Hematopoietic multipotent progenitor cell treated with erythropoietin and hydrocortisone succinate and interleukin-3 and kit ligand, for 4 days (in vitro differentiated cells): ENCODE measurements around the gene BPHL.
"Not testable (repeated sequence)": the region's sequence is repeated elsewhere in the genome, so short reads cannot be mapped to it uniquely, and the experiment has no call there.

ENCODE experiments used
- DNase-seq: peaks from one replicate; pipeline ENCODE4 v3.0.0-alpha.2; 2015

The BPHL gene

GRCh38 chr6:3186974-3187382 lies 68.5 kb downstream of the BPHL start:
- no peak for DNase-seq

DNA sequence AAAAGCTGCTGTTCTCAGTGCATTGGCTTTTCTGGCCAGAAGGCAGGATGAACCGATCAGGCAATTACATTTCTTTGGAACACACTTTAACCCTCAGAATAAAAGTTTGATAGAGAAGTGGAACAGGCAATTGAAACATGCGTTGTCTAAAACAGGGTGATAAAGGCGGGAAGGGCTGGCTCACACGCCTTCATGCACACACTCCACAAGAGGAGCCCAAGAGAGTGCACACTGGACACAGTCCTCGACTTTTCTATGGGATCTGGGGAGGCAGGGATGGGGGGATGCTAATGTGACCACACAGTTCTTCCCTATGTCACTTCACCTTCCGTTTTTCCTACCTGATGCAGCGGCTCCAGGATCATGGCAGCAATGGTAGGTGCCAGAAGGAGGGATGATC lies 69.8 kb downstream of the BPHL start:
- no peak for DNase-seq

- DNase-seq: not testable (repeated sequence)
These were observed 70.7 kb downstream of the BPHL start for GRCh38 chr6:3189192-3189591.

DNA sequence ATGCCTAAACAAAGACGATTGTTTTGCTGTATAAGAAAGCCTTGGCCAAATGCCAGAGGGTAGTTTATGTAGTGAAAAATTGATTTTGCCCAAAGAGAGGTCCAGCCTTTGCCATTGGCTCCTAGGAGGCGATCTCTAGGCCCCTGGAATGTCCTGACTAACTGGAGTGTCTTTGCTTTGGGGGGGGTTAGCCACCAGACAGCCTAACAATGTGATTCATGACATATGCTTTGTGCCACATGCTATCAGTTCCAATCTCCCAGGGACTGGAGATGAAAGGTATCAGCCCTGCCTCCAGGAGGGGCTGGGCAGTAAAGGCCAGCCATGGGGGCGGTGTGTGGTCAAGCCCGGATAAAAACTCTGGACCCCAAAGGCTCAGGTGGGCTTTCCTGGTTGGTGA lies 71.5 kb downstream of the BPHL start:
- no peak for DNase-seq

DNA sequence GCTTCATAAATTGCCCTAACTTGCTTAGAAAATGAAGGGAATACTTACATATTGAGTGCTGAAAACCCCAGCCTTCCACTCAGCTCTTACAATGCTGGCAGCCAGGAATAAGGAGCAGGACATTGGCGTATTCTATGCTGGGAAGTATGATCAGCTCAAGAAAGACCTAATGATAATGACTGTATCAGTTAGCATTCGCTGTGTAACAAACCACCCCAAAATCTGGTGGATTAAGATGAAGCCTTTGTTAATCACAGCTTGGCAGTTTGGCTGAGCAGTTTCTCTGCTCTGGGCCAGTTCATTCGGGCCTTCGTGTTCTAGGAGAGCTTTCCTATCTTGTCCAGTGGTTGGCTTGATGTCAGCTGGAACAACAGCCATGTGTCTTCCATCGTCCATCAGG lies 72.3 kb downstream of the BPHL start:
- no peak for DNase-seq

- DNase-seq: no peak
These were observed 74.8 kb downstream of the BPHL start for GRCh38 chr6:3193102-3193849.

DNA sequence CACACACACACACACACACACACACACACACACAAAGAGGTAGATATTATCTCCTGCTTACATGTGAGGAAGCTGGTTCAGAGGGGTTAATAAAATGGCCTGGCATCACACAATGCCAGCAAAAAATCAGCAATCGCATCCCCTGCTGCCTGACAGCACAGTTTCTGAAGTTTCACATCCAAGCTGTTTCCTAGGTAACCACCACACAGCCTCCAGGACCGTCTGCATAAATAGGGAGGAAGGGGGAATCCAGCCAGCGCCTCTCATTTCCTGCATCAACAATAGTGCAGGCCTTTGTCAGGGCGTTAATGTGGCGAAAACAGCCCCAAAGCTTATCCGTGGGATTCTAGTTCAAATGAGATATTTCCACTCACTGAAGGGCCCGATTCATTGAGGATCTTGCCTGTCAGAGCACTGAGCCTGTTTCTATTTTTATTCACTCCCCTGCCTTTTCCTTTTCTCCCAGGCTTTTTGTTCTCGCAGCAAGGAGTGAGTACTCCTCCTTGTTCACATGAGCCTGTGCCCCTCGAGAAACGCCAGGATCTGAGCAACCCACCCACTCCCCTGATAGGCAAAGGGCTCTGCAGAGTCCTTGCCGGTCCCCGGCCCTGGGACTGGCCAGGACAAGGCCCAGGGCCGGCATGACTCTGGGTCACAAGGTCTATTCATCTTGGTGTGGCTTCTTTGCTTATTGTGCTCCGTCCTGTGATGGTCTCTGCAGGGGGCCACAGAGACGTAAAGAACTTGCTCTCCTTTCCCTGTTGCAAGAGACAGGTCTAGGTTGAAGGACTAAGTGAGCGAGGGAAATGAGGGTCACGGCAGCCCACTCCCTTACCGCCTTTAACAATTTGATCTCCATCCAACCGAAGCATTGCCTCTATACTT lies 76.3 kb downstream of the BPHL start:
- DNase-seq: no peak

DNA sequence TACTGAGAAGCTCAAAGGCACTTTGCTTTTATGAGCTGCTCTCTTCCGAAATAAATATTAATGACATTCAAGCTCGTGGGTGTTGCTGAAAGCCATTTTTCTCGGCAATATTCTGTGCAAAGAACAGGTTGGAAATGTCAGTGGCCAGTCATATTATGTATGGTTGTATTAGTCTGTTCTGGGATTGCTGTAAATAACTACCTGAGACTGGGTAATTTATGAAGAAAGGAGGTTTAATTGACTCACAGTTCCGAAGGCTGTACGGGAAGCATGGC lies 76.8 kb downstream of the BPHL start:
- no peak for DNase-seq

GRCh38 chr6:3195695-3196497 lies 77.4 kb downstream of the BPHL start:
- peak; percentile 59 for DNase-seq

DNA sequence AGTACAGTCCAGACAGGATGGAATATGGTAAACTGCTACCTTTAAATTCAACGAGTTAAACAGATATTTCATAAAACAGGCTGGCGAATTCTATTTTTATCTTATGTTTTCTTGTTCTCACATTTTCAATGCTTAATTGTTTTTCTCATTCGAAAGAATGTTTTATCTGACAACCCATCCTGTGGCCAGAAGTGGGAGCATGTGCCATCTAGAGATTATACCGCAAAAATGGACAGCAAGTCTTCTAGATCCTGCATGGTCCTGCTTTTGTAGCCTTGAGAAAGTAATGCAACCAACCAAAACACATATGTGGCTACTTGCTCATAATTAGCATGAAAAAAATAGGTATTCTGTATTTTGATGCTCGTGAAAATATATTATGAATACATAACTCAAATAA lies 78.3 kb downstream of the BPHL start:
- peak; percentile 90 for DNase-seq

DNA sequence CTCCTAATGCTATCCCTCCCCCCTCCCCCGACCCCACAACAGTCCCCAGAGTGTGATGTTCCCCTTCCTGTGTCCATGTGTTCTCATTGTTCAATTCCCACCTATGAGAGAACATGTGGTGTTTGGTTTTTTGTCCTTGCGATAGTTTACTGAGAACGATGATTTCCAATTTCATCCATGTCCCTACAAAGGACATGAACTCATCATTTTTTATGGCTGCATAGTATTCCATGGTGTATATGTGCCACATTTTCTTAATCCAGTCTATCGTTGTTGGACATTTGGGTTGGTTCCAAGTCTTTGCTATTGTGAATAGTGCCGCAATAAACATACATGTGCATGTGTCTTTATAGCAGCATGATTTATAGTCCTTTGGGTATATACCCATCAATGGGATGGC lies 79.2 kb downstream of the BPHL start:
- not testable (repeated sequence) for DNase-seq

DNA sequence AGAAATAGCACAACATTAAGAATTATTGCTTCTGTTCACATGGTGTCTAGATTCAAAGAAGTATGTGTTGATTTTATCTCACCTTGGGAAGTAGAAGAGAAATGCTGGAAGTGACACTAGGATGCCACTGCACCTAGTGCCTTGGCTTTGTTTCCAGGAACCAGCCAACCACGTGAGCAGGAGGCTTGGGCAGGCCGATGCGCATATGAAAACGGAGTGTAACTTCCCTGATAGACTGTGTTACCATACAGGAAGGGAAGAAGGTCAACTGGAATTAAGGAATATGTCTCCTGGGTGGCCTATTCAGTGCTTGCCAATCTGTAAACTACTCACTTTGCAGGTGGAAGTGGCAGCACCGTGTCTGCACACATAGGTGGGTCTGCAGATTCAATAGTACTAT lies 80.9 kb downstream of the BPHL start:
- DNase-seq: no peak

- no peak for DNase-seq
These were observed 82.2 kb downstream of the BPHL start for GRCh38 chr6:3200682-3201081.

- no peak for DNase-seq
These were observed 82.9 kb downstream of the BPHL start for GRCh38 chr6:3201388-3201787.
